Progenitor cell of endocrine pancreas (in vitro differentiated cells): Measurements from ENCODE around the gene CENPB. TPM values are rescaled to one million over a fixed set of nuclear protein-coding genes. Genes with fewer than 3 reads are reported as not detected.

ENCODE experiments used
- DNase-seq: peaks from one replicate; pipeline ENCODE4 v3.0.0; 2021; ENCODE audit warnings: low spot score; ENCODE audit not compliant: unreplicated experiment
- H3K27ac Mint-ChIP-seq: 2 replicates; pipeline ENCODE4 v1.8.0; 2021; ENCODE audit warnings: mild to moderate bottlenecking, moderate library complexity, mixed read lengths
- H3K27me3 Mint-ChIP-seq: 2 replicates; pipeline ENCODE4 v1.8.0; 2021; ENCODE audit warnings: mixed read lengths
- H3K36me3 Mint-ChIP-seq: 2 replicates; pipeline ENCODE4 v1.8.0; 2022; ENCODE audit warnings: mixed read lengths; ENCODE audit not compliant: insufficient read depth
- H3K4me1 Mint-ChIP-seq: 2 replicates; pipeline ENCODE4 v1.8.0; 2021; ENCODE audit warnings: low read depth, mixed read lengths
- H3K4me3 Mint-ChIP-seq: 2 replicates; pipeline ENCODE4 v1.8.0; 2021; ENCODE audit warnings: low read depth, mild to moderate bottlenecking, moderate library complexity, mixed read lengths
- H3K9me3 Mint-ChIP-seq: 2 replicates; pipeline ENCODE4 v1.8.0; 2021; ENCODE audit warnings: low read depth, mixed read lengths
- CTCF ChIP-seq: fragments of 200-600 bp; sonication (generic); IDR thresholded peaks from one replicate; pipeline ENCODE4 v1.5.0; 2021; ENCODE audit warnings: antibody characterized with exemption, mild to moderate bottlenecking; ENCODE audit not compliant: unreplicated experiment
- total RNA-seq: library from RNA; stranded (reverse); gene quantifications from 2 replicates; pipeline ENCODE4 v1.2.1, GENCODE V29; 2021

CENPB gene
- total RNA-seq, 1 donor from 2014 or later, result 49.6 TPM

- no peaks in the 10 kb centered on the region for H3K9me3 Mint-ChIP-seq
- H3K27ac Mint-ChIP-seq, result no peak overlapping the region
- peaks cover 11% of the 10 kb centered on the region for H3K4me1 Mint-ChIP-seq
- peaks cover 4% of the 10 kb centered on the region for H3K36me3 Mint-ChIP-seq
- no peak overlapping the region for H3K4me3 Mint-ChIP-seq
- H3K27me3 Mint-ChIP-seq, result no peaks in the 10 kb centered on the region
- DNase-seq, result no peak
- TF ChIP-seq CTCF, result no peak
These were observed 37.3 kb upstream of the CENPB start for GRCh38 chr20:3823881-3824280.

GRCh38 chr20:3821996-3822395 lies 35.5 kb upstream of the CENPB start:
- peak overlapping the region; percentile 85 for H3K4me3 Mint-ChIP-seq
- H3K9me3 Mint-ChIP-seq, result no peaks in the 10 kb centered on the region
- peaks cover 12% of the 10 kb centered on the region for H3K4me1 Mint-ChIP-seq
- no peaks in the 10 kb centered on the region for H3K27me3 Mint-ChIP-seq
- H3K36me3 Mint-ChIP-seq, result peaks cover 3% of the 10 kb centered on the region
- DNase-seq, result no peak
- H3K27ac Mint-ChIP-seq, result peak overlapping the region; percentile 24
- TF ChIP-seq CTCF, result no peak

- no peaks in the 10 kb centered on the region for H3K9me3 Mint-ChIP-seq
- H3K4me1 Mint-ChIP-seq, result peaks cover 12% of the 10 kb centered on the region
- DNase-seq, result no peak
- peaks cover 3% of the 10 kb centered on the region for H3K36me3 Mint-ChIP-seq
- H3K27ac Mint-ChIP-seq, result peak overlapping the region; percentile 99
- peaks cover 6% of the 10 kb centered on the region for H3K27me3 Mint-ChIP-seq
- no peak for TF ChIP-seq CTCF
- peak overlapping the region; percentile 85 for H3K4me3 Mint-ChIP-seq
These were observed 34.6 kb upstream of the CENPB start for GRCh38 chr20:3820901-3821727.

GRCh38 chr20:3820048-3820900 lies 33.7 kb upstream of the CENPB start, which contains the start of gene AP5S1:
Gene AP5S1, plus strand, starts transcription at chr20:3820547. Its CDS starts 1,571 bp downstream, at chr20:3822118.
- peak; percentile 93 for DNase-seq
- peak within 1 kb of the TSS; percentile 85 for H3K4me3 Mint-ChIP-seq
- H3K9me3 Mint-ChIP-seq, result no peaks in the 10 kb centered on the region
- H3K27ac Mint-ChIP-seq, result peak within 1 kb of the TSS; percentile 99
- peaks cover 12% of the 10 kb centered on the region for H3K4me1 Mint-ChIP-seq
- peak; percentile 99 for TF ChIP-seq CTCF
- peaks cover 2% of the 10 kb centered on the region for H3K36me3 Mint-ChIP-seq
- H3K27me3 Mint-ChIP-seq, result peaks cover 9% of the 10 kb centered on the region

DNA sequence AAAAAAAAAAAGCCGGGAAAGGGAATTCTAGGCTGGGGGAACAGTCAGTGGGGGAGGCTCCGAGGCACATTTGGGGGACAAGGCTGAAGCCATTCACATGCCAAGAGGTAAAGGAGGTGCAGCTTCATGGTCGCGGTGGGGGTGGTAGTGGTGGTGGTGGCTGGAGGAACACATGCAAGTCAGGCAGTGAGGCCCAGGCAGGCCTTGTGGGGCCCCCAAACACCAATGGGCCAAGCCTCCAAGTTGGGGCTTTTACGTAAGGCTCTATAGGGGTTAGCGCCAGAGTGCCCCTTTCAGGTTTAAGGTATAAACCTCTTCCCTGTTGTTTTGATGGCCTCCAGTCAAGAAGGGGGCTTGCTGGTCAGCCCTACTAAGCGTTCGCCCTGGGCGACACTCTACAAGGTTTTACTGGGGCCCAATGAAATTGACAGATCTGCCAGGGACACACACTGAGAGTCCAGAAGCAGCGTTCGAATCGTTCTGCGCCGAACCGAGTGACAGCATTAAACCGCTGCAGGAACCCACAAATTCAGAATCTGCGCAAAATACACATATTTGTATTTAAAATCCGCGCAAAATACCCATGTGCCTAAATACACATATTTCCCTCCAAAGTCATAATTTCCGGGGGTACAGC lies 33.0 kb upstream of the CENPB start:
- H3K4me3 Mint-ChIP-seq, result peak overlapping the region; percentile 85
- no peak for DNase-seq
- H3K36me3 Mint-ChIP-seq, result no peaks in the 10 kb centered on the region
- TF ChIP-seq CTCF, result no peak
- H3K9me3 Mint-ChIP-seq, result no peaks in the 10 kb centered on the region
- H3K27ac Mint-ChIP-seq, result peak overlapping the region; percentile 92
- peaks cover 12% of the 10 kb centered on the region for H3K4me1 Mint-ChIP-seq
- peaks cover 9% of the 10 kb centered on the region for H3K27me3 Mint-ChIP-seq
